GM21360 (cell line): ENCODE data around the gene LTA.
A peak's percentile ranks its signal among the peaks of the same experiment; 100 is the strongest.
"Not testable (repeated sequence)": the region's sequence is repeated elsewhere in the genome, so short reads cannot be mapped to it uniquely, and the experiment has no call there.

ENCODE experiments used
- ATAC-seq: cut with Tn5 transposase; IDR thresholded peaks from one replicate; pipeline ENCODE4 v1.9.1; 2021; ENCODE audit warnings: mild to moderate bottlenecking, moderate library complexity; ENCODE audit not compliant: unreplicated experiment

Gene LTA

DNA sequence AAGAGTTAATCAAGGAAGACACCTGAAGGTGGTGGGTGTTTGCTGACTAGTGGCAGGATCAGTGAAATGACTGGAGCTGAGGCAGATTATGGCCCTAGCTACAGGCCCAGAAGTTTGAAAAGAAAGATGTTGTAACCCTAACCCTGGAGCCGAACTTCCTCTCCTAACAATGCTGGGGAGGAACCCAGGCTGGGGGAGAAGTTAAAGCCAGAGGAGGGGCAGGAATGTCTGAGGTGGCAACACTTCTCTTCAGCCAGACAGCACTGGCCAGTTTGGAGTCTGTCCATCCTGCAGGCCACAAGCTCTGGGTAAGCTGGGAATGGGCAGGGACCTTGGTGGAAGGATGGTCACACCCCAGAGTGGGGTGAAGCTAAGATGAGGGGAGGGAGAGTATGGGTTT lies 13.9 kb downstream of the LTA start, which contains the start of gene LST1:
TSS of gene LST1 (plus strand) at position 270 of the 400 bp plus-strand sequence. CDS start 1,023 bp downstream, outside the sequence.
- no peak for ATAC-seq

GRCh38 chr6:31586599-31587281 lies 14.7 kb downstream of the LTA start:
- no peak for ATAC-seq

GRCh38 chr6:31587791-31588777 lies 16.0 kb downstream of the LTA start:
- no peak for ATAC-seq

GRCh38 chr6:31588871-31589650 lies 17.0 kb downstream of the LTA start:
- ATAC-seq = no peak

DNA sequence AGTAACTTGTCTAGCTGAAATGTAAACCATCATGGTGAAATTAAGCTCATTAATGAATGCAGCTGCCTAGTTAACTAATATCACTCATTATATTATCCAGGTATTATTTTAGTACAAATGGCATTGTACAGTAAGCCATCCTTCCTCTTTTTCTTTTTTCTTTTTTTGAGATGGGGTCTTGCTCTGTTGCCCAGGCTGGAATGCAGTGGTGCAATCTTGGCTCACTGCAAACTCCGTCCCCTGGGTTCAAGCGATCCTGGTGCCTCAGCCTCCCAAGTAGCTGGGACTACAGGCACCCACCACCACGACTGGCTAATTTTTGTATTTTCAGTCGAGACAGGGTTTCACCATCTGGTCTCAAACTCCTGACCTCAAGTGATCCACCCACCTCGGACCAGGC lies 18.6 kb downstream of the LTA start:
- not testable (repeated sequence) for ATAC-seq

DNA sequence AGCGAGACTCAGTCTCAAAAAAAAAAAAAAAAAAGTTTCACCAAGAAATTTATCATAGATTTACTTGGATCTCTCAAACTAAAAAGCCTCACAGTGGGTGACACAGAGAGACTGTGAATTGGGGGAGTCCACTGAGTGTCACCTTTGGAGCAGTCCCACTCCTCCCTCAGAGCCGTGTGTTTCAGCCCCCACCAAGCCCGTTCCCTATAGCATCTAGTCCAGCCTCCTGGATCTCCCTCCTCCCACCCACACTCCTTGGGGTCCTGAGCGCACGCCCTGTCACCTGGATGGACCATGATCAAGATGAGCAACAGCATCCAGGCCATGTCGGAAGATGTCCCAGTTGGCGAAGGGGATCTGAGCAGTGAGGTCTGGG lies 20.3 kb downstream of the LTA start:
- no peak for ATAC-seq

DNA sequence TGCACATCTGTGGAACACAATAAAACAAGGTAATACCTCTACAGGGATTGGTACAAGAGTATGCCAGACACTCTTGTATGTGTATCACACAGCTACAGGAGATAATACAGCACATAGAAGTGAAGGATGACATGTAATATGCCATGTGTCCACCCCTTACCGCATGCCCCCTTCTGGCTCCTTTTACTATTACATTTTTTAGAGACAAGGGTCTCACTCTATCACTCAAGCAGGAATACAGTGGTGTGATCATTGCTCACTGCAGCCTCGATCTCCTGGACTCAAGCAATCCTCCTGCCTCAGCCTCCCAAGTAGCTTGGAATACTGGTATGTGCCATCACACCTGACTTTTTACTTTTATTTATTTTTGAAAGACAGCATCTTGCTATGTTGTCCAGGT lies 24.9 kb downstream of the LTA start:
- no peak for ATAC-seq

GRCh38 chr6:31607317-31607716 lies 35.2 kb downstream of the LTA start:
- ATAC-seq = no peak

DNA sequence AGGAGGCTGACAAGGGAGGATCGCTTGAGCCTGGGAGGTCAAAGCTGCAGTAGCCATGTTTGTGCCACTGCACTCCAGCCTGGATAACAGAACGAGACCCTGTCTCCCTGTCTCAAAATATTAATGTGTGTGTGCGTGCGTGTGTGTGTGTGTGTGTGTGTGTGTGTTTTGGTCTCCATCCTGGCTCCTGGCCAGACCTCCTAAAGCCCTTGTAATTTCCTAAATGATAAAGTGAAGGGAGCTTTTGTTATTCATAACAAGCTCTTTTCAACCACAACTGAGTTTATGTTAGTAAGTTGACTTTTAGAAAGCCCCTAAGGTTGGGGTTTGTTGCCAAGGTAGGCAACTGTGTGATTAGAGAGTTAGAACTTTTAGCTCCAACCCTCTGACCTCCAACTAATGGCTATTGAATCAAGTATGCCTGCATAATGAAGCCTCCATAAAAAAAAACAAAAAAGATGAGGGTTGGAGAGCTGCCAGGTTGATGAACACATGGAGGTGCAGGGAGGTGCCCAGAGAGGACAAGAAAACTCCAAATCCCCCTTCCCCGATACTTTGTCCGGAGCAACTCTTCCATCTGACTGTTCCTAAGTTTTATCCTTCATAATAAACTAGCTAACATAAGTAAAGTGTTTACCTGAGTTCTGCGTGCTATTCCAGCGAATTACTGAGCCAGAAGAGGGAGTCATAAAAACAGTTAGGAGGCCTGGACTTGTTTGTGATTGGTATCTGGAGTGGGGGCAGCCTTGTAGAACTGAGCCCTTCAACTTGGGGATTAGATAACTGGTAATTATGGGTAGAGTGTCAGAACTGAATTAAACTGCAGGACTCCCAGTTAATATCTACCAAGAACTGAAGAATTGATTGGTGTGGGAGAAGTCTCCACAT lies 37.7 kb downstream of the LTA start:
- no peak for ATAC-seq

DNA sequence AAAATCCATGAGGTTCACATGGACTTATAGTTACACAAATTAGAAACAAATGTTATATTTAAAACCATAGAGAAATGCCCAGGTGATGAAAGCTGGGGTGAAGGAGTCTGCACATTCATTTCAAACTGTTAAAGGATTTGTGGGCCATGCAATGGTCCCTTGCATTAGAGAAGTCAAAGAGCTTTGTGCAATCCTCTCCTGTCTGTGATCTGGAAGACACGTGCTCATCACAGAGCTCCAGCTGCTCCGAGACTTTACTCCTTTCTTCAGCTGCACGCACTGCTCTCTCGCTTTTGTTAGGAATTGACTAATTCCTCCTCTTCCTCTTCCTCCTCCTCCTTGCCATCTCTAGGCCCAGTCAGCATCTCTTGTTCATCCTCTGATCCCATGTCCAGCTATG lies 38.9 kb downstream of the LTA start:
- no peak for ATAC-seq

DNA sequence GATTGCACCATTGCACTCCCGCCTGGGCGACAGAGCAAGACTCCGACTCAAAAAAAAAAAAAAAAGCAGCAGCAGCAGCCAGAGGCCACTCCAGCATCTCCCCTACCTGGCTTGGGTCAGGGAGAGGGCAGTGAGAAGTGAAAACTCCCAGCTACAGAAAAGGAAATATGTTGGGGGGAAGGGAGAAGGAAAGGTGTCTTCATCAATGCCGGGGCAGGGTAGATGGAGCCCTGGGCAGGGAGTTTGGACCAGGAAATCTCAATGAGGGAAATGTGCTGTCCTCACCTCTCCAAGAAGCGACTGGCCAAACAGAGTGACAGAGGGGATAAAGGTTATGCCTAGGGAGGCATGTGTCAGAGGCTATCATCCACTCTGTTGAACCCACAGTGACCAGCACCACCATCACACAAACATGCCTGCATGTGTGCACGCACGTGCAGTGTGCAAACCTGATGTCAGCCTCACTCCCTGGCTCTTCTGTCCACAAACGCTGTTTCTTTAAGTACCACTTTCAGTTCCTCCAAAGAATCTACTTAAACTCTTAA lies 42.1 kb downstream of the LTA start:
- ATAC-seq = no peak

GRCh38 chr6:31614684-31615578 lies 42.8 kb downstream of the LTA start, which contains the start of gene AIF1:
AIF1 (plus strand) TSS chr6:31615234; CDS start chr6:31615330, 96 bp downstream.
- no peak for ATAC-seq

GRCh38 chr6:31615748-31616147 lies 43.7 kb downstream of the LTA start:
- no peak for ATAC-seq

GRCh38 chr6:31617010-31617409 lies 44.9 kb downstream of the LTA start:
- ATAC-seq = no peak

DNA sequence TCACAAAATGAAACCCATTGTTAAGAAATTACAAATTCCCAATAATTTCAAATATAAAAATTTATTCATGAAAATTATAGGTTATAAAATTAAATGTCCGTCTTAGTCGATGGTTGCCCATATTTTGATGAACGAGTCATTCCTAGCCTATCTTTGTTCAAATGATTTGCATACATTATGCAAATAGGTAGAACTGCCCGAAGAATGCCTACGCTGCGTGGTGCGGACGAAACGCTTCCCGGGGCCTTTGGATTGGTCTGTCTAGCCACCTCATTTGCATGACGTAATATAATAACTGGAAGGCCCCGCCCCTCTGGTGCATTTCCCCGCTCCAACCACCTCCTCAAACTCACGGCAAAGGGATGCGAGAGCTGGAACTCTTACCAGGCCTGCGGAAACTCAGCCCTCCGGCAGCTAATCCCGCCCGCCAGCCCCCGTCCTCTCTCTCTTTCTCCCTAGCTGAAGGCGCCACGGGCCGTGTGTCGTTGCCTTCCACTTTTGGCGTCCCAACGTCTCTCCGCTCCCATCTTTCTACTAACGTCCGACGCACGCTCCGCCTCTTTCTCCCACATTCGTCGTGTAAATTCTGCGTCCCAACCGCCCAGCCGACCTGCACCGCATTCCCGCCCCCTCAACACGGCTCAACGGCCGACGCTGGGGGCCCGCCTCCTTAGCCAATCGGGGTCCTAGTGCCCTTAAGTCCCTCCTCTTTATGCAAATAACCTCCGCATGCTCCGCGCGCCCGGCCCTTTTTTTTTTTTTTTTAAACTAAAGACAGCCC lies 47.9 kb downstream of the LTA start:
- ATAC-seq = peak; percentile 76

- peak; percentile 45 for ATAC-seq
Observed at GRCh38 chr6:31620586-31621319, 48.7 kb downstream of the LTA start, which contains the start of gene PRRC2A. PRRC2A (plus strand) TSS chr6:31620715; CDS start chr6:31622790, 2,075 bp downstream.

DNA sequence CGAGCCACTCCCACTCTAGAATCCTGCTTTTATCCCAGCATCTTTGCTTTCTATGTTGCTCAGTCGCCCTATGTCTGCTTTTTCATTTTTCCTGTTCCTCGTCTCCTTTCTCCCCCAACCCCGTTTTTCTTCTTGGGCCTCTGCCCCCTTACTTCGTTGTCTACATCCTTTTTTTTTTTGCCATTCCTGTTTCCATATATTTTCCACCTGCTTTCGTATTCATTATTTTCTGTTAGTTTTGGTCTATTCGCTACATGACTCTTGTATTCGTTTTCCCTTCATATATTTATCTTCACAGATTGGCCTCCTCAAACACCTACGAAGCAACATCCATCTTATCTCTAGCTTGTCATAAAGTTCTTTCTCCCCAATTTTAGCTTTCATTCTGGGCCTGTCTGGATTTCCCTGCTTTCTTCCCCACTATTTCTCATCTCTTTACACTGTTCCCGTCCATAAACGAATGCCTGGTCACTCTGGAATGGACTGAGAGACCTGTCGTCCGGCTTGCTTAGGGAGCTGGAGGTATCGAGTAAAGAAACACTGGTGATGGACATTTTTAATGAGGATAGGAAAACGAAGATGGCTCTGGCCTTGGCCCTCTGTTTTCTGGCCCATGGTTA lies 49.3 kb downstream of the LTA start:
- no peak for ATAC-seq
